ENCODE results near the gene AACS. TPM values are rescaled to one million over a fixed set of nuclear protein-coding genes. Genes with fewer than 3 reads are reported as not detected.

AACS gene
- total and polyA plus RNA-seq, 2 experiments from 2014 or later = 24.2 to 33.2 TPM

DNA sequence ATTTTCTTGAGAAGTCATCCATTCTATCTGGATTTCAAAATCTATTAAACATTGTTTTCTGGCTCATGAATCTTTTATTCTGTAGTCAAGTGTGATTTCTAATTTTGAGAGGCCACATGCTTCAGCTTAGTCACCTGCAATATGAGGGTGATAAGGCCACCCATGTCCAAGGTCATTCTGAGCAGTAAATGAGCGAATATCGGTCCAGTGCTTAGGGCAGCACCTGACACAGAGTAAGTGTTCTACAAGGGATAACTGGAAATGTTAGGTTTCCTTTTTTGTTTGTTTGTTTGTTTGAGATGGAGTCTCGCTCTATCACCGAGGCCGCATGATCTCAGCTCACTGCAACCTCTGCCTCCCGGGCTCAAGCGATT, 34.2 kb downstream of the AACS start:
- H3K9me3 ChIP-seq (ENCODE audit: low read depth) = no peaks in the 10 kb centered on the region
- peaks cover 3% of the 10 kb centered on the region for H3K4me1 ChIP-seq (ENCODE audit: insufficient read depth)
- no peaks in the 10 kb centered on the region for H3K9me2 ChIP-seq (replicated peaks; ENCODE audit: insufficient read depth)
- DNase-seq (ENCODE audit: low spot score) = no peak
- WGBS (ENCODE audit: low lambda C conversion rate, missing lambda C conversion rate) = 92% methylated on average over 7 of the region's 7 CpGs
- H3K4me2 ChIP-seq = no peak overlapping the region
- H3K27ac ChIP-seq = peak overlapping the region; percentile 48
- H3K36me3 ChIP-seq (replicated peaks; ENCODE audit: insufficient read depth, low read depth) = no peaks in the 10 kb centered on the region
- TF ChIP-seq EZH2 (IDR thresholded peaks at IDR 0.05; ENCODE audit: borderline replicate concordance) (no peak), EZH2phosphoT487 (IDR thresholded peaks at IDR 0.05; ENCODE audit: low read depth, severe bottlenecking, unreplicated experiment) (no peak)
- TF ChIP-seq, protein P1, sequence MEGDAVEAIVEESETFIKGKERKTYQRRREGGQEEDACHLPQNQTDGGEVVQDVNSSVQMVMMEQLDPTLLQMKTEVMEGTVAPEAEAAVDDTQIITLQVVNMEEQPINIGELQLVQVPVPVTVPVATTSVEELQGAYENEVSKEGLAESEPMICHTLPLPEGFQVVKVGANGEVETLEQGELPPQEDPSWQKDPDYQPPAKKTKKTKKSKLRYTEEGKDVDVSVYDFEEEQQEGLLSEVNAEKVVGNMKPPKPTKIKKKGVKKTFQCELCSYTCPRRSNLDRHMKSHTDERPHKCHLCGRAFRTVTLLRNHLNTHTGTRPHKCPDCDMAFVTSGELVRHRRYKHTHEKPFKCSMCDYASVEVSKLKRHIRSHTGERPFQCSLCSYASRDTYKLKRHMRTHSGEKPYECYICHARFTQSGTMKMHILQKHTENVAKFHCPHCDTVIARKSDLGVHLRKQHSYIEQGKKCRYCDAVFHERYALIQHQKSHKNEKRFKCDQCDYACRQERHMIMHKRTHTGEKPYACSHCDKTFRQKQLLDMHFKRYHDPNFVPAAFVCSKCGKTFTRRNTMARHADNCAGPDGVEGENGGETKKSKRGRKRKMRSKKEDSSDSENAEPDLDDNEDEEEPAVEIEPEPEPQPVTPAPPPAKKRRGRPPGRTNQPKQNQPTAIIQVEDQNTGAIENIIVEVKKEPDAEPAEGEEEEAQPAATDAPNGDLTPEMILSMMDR (IDR thresholded peaks at IDR 0.05; ENCODE audit: poor library complexity) = no peak
- no peak overlapping the region for H3K4me3 ChIP-seq
- H2AFZ ChIP-seq = no peak overlapping the region
- peaks cover 9% of the 10 kb centered on the region for H3K79me2 ChIP-seq
- H3K27me3 ChIP-seq = no peaks in the 10 kb centered on the region
- no peaks in the 10 kb centered on the region for H4K20me1 ChIP-seq (ENCODE audit: insufficient read depth, poor library complexity, severe bottlenecking)

DNA sequence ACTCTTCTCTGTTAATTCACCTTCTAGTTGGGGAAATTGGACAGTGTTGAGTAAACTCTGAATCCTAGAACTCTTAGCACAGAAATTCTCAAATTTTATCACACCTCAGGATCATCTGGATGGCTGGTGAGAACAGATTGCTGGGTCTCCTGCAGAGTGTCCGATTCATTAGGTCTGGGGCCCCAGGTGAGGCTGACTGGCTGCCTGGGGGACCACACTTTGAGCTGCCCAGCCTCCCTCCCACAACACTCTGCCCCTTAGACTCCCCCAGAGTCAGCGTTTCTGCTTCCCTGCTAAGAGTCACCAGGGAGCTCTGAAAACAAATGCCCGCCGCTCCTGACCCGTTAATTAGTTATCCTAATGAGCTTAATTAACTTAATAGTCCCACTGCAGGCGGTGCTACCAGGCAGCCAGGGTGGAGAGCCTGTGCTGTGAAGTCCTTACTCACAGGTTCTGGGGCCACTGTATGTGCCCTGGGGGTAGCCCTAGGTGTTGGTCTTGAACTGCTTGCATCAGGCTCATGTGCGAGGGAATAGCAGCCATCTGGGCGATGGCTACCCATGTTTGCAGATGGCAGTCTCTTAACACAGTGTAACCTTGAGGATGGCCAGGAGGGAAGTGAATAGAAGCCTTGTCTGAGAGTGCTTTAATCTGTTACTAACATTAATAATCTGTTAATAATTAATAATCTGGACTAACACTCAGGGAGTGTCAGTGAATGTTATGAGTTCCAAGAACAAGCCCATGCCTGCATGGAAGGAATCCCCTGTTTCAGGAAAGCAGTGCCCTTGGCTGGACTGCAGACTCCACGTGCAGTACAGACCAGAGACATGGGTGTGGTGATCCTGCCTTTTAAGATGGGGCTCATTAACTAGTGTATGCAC, 35.6 kb downstream of the AACS start:
- no peak for DNase-seq (ENCODE audit: low spot score)
- no peaks in the 10 kb centered on the region for H3K36me3 ChIP-seq (replicated peaks; ENCODE audit: insufficient read depth, low read depth)
- H3K9me3 ChIP-seq (ENCODE audit: low read depth) = no peaks in the 10 kb centered on the region
- H3K27ac ChIP-seq = no peak overlapping the region
- H2AFZ ChIP-seq = no peak overlapping the region
- WGBS (ENCODE audit: low lambda C conversion rate, missing lambda C conversion rate) = 81% methylated on average over 9 of the region's 9 CpGs
- peaks cover 5% of the 10 kb centered on the region for H3K79me2 ChIP-seq
- TF ChIP-seq, protein P1 (IDR thresholded peaks at IDR 0.05; ENCODE audit: poor library complexity) = no peak
- no peaks in the 10 kb centered on the region for H3K9me2 ChIP-seq (replicated peaks; ENCODE audit: insufficient read depth)
- H3K4me1 ChIP-seq (ENCODE audit: insufficient read depth) = peaks cover 3% of the 10 kb centered on the region
- no peaks in the 10 kb centered on the region for H3K27me3 ChIP-seq
- no peak overlapping the region for H3K4me3 ChIP-seq
- no peaks in the 10 kb centered on the region for H4K20me1 ChIP-seq (ENCODE audit: insufficient read depth, poor library complexity, severe bottlenecking)
- H3K4me2 ChIP-seq = no peak overlapping the region

DNA sequence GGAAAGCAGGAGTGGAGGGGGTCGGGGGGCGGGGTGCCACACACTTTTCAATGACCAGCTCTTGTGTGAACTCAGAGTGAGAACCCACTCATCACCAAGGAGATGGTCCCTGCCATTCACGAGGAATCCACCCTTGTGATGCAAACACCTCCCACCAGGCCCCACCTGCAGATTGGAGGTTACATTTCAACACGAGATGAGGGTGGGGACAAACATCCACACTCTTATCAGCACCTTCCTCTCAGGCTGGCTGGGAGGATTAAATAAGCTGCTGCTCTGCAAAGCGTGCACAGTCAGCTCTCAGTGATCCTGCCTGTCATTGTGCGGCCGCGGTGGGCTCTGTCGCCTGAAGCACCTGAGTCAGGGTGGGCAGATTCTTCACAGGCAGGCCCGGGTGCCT, 39.7 kb downstream of the AACS start:
- WGBS (ENCODE audit: low lambda C conversion rate, missing lambda C conversion rate) = 70% methylated on average over 10 of the region's 10 CpGs

More for the DNA sequence above, 39.7 kb downstream of the AACS start:
- H3K4me1 ChIP-seq (ENCODE audit: insufficient read depth) = no peaks in the 10 kb centered on the region
- TF ChIP-seq EZH2 (IDR thresholded peaks at IDR 0.05; ENCODE audit: borderline replicate concordance) (no peak), EZH2phosphoT487 (IDR thresholded peaks at IDR 0.05; ENCODE audit: low read depth, severe bottlenecking, unreplicated experiment) (no peak)
- TF ChIP-seq, protein P1 (IDR thresholded peaks at IDR 0.05; ENCODE audit: poor library complexity) = no peak
- H3K27ac ChIP-seq = no peak overlapping the region
- peak; percentile 32 for DNase-seq (ENCODE audit: low spot score)
- no peaks in the 10 kb centered on the region for H4K20me1 ChIP-seq (ENCODE audit: insufficient read depth, poor library complexity, severe bottlenecking)
- H3K79me2 ChIP-seq = no peaks in the 10 kb centered on the region
- H3K9me3 ChIP-seq (ENCODE audit: low read depth) = no peaks in the 10 kb centered on the region
- no peaks in the 10 kb centered on the region for H3K27me3 ChIP-seq
- H3K4me3 ChIP-seq = no peak overlapping the region
- H3K4me2 ChIP-seq = no peak overlapping the region
- no peaks in the 10 kb centered on the region for H3K9me2 ChIP-seq (replicated peaks; ENCODE audit: insufficient read depth)
- no peak overlapping the region for H2AFZ ChIP-seq
- H3K36me3 ChIP-seq (replicated peaks; ENCODE audit: insufficient read depth, low read depth) = no peaks in the 10 kb centered on the region

All from hepatocyte (in vitro differentiated cells).